Hematopoietic multipotent progenitor cell treated with erythropoietin and hydrocortisone succinate and interleukin-3 and kit ligand, for 4 days (in vitro differentiated cells): ENCODE measurements around the gene CEP192.
A peak's percentile ranks its signal among the peaks of the same experiment; 100 is the strongest.
"Not testable (repeated sequence)": the region's sequence is repeated elsewhere in the genome, so short reads cannot be mapped to it uniquely, and the experiment has no call there.

Experiments
- DNase-seq: peaks from one replicate; pipeline ENCODE4 v3.0.0-alpha.2; 2015

The CEP192 gene

GRCh38 chr18:13036622-13037320 is 45.6 kb downstream of the CEP192 start:
- no peak for DNase-seq

DNA sequence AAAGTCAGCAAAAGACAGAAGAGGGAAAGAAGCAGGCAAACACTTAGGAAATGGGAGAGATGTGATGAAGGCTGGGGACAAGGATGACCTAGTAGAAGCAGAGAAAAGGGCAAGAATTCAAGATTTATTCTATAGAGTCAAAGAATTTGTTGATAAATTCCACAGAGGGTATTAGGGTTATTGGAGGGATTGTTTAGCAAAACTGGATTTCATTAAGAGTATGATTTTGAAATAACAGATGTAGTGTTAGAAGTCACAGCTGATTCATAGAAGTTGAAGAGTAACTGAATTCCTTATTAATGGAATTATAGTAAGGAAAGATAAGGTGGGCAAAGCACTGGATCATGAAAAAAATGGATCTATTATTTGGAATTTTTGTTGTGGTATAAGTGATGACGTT is 48.6 kb downstream of the CEP192 start:
- DNase-seq = no peak

GRCh38 chr18:13043066-13043465 is 51.9 kb downstream of the CEP192 start:
- no peak for DNase-seq

DNA sequence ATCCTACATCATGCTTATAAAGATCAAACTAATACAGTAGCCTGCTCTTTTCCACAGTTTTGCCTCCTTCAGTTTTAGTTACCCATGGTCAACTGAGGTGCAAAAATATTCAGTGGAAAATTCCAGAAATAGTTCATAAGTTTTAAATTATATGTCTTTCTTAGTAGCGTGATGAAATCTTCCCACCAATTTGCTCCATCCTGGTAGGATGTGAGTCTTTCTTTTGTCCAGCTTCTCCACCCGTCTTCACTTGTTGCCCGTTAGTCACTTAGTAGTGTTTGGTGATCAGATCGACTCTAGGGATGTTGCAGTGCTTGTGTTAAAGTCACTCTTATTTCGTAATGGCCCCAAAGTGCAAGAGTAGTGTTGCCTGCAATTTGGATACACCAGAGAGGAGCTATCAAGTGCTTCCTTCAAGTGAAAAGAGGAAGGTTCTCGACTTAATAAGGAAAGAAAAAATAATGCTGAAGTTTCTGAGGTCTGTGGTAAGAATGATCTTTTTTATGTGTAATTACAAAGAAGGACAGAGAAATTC is 57.0 kb downstream of the CEP192 start:
- peak; percentile 48 for DNase-seq

DNA sequence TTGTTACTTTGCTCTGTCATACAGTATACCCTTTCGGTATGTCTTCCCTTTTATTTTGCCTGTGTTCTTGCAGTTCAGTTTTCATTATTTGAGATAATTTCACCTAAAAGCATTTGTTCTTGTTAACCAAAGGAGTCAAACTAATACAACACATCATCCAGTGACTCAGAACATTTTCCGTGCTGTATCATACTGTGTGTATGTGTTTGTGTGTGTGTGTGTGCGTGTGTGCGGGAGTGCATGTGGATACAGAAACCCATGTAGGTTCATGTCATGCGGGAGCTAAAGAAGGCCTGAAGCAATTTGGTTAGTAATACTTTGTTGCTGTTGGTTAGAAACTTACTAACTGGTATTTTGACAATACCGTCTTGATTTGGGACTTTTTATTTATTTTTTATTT is 60.0 kb downstream of the CEP192 start:
- no peak for DNase-seq

- peak; percentile 84 for DNase-seq
Measured at GRCh38 chr18:13051950-13052349, 60.8 kb downstream of the CEP192 start.

DNA sequence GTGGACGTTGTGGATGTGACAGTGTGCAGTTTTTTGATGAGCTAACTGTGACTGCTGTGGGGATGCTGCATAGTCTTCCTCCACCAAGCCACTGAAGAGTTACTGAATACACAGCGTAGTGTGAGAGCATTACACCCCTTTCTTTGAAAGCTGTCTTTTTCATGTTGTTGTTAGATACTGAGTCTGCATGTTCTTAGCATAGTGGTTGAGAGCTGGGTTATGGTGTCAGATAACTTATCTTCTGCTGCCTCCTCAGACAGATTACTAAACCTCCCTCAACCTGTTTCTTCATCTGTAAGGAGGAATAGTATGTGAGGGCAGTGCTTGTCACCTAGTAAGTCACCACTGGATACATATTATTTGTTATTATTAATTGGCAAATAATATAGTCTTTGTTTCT is 63.2 kb downstream of the CEP192 start:
- DNase-seq = peak; percentile 60

DNA sequence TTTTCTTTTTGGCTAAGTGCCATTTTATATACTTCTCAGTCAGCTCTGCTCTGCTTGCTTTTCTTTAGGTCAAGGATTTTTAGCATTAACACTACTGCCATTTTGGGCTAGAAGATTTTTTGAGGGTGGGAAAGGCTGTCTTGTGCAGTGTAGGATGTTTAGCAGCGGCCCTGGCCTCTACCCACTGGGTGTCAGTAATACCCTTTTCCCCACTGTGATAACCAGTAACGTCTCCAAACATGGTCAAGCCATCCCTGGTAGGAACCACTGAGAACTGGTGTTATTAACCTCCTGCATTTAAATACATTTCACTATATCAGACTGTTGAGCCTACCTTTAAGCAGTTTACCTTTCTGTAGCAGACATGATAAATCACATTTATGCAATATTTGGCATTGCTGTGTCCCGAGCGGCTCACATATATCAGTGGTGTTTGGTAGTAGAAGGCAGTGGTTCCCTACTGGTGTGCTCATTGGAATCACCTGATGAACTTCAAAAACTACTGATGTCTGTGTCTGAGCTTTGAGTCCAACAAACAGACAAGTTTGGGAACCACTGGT is 70.5 kb downstream of the CEP192 start:
- DNase-seq = no peak

GRCh38 chr18:13067124-13067523 is 76.0 kb downstream of the CEP192 start:
- peak; percentile 79 for DNase-seq

- DNase-seq = peak; percentile 19
Measured at GRCh38 chr18:13067966-13068365, 76.8 kb downstream of the CEP192 start.

DNA sequence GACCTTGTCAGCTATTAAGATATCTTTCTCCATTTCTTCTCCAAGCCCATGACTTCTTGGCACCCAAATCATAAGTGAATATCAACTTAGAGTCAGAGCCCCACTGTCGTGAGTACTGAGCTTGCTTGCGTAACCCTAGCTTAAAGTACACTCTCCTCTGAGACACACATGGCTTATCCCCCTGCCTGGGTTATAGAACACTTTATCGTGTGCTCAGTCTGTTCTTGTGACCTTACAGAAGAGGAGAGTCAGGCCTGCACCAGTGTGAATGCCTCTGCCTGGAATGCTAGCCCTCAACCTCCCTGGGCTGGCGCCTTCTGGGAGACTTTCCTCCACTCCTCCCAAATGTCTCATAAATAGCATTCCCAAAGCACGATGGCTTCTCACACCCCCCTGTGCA is 79.3 kb downstream of the CEP192 start:
- no peak for DNase-seq

- DNase-seq = no peak
Measured at GRCh38 chr18:13076886-13077285, 85.7 kb downstream of the CEP192 start.

DNA sequence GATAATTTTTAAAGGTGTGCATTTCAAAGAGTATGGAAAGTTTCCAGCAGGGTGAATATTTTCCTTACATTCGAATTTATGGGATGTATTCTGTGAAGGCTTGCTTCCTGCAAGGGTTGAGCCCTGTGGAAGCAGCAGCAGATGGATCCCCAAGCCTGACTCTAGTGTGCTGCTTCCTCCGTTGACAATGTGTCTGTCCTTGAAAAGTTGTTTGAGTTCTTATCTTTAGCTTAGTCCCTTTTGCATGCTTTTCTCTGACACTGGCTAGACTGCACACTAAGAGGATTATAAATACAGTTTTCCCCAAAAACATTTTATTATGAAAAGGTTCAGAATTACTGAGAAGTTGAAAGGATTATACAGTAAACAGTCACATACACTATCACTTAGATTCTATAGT is 86.3 kb downstream of the CEP192 start:
- no peak for DNase-seq

GRCh38 chr18:13078065-13078464 is 86.9 kb downstream of the CEP192 start:
- not testable (repeated sequence) for DNase-seq

GRCh38 chr18:13086906-13087305 is 95.7 kb downstream of the CEP192 start:
- no peak for DNase-seq

- DNase-seq = no peak
Measured at GRCh38 chr18:13095466-13095865, 104.3 kb downstream of the CEP192 start.

DNA sequence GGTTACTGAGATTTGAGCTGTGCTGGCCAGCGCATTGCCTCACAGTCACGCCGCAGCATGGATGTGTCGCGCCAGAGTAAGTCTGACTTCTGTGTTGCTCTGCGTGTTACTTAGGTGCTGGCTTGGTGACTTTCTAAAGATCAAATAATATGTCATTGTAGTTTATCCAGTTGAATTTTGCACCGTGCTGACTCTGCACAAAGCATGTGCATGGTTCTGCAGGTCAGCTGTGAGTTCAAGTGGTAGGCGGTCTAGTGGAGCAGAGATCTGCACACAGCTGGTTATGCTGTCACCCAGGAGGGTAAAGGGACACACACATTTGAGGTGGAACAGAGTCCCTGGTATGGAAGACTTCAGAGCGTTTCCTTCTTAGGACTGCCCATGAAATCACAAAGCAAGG is 105.1 kb downstream of the CEP192 start:
- DNase-seq = no peak

DNA sequence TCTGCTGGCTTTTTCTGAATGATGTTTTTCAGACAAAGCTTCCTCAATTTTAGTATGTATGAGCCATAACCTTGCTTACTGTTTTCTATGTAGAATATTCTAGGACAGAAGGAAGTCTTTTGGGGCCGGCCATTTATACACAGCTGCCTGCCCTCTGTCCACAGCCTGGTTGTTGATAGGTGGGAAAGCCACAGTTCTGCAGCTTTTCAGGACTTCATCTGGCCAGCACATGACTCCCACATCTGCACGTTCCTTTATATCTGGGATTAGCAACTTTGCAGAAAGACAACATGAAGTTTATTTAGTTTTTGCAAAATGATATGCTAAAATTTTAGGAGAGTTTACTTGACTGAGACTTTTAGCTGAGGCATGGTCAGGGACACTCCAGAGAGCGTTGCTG is 105.6 kb downstream of the CEP192 start:
- no peak for DNase-seq

DNA sequence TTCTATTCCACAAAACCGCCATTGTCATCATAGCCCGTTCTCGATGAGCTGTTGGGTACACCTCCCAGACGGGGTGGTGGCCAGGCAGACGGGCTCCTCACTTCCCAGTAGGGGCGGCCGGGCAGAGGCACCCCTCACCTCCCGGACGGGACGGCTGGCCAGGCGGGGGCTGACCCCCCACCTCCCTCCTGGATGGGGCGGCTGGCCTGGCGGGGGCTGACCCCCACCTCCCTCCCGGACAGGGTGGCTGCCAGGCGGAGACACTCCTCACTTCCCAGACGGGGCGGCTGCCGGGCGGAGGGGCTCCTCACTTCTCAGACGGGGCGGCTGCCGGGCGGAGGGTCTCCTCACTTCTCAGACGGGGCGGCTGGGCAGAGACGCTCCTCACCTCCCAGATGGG is 106.9 kb downstream of the CEP192 start:
- not testable (repeated sequence) for DNase-seq

DNA sequence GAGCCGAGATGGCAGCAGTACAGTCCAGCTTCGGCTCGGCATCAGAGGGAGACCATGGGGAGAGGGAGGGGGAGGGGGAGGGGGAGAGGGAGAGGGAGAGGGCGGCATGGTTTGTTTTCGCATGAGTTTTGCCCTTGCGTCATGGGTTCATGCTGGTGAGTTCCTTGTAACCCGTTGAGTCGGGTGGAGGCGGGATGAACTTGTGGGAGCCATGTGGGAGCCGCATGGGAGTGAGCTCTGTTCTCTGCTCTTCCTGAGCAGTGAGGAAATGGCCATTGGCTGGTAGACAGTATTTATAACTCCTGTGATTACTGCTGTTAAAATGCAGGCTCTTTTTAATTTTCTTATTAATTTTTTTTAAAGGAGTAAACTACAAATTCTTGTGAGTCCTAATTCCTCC is 108.0 kb downstream of the CEP192 start:
- no peak for DNase-seq

- DNase-seq = no peak
Measured at GRCh38 chr18:13100942-13101658, 109.9 kb downstream of the CEP192 start.

DNA sequence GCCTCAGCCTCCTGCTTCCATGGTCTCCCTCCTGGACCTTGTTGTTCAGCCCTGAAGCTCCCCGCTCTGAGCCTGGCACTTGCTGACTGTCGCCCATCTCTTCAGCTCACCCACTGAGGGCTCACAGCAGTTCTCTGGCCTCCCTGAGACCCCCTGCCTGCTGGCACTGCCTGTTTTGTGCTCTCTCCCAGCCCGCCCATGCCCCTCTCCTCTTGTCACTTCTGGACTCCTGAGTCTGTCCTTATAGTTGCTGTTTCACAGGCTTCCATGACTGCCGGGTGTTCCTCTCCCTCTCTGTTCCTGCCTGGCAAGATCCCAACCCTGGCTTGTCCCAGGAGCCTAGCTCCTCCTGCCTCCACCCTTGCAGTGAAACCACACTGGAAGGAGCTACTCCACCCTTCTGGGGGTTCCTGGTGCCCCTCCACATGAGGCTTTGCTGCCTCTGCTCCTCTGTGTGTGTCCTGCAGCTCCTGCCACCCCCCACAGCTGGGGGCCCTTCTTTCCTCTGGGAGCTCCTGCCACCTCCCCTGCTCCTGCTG is 110.6 kb downstream of the CEP192 start:
- no peak for DNase-seq

DNA sequence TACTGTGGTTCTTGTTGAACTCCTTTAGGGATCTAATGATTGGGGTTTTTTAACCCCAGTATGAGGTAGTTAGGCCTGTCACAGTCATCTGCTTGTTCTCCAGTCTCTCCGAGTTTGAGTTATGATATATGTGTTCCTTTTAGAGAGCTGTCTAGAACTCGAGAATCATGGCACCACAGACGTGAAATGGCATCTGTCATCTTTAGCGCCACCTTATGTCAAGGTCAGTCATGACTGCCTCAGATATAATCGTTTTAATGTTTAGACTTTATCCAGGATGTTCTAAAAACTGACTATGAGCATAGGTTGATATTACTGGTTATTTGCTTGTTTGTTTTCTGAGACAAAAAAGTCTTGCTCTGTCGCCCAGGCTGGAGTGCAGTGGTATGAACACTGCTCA is 112.2 kb downstream of the CEP192 start:
- DNase-seq = peak; percentile 43

- DNase-seq = no peak
Measured at GRCh38 chr18:13105059-13105458, 113.9 kb downstream of the CEP192 start.
